ENCODE data around the gene TMX4.
"Not testable (repeated sequence)": the region's sequence is repeated elsewhere in the genome, so short reads cannot be mapped to it uniquely, and the experiment has no call there.

The TMX4 gene, protein sequence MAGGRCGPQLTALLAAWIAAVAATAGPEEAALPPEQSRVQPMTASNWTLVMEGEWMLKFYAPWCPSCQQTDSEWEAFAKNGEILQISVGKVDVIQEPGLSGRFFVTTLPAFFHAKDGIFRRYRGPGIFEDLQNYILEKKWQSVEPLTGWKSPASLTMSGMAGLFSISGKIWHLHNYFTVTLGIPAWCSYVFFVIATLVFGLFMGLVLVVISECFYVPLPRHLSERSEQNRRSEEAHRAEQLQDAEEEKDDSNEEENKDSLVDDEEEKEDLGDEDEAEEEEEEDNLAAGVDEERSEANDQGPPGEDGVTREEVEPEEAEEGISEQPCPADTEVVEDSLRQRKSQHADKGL

DNA sequence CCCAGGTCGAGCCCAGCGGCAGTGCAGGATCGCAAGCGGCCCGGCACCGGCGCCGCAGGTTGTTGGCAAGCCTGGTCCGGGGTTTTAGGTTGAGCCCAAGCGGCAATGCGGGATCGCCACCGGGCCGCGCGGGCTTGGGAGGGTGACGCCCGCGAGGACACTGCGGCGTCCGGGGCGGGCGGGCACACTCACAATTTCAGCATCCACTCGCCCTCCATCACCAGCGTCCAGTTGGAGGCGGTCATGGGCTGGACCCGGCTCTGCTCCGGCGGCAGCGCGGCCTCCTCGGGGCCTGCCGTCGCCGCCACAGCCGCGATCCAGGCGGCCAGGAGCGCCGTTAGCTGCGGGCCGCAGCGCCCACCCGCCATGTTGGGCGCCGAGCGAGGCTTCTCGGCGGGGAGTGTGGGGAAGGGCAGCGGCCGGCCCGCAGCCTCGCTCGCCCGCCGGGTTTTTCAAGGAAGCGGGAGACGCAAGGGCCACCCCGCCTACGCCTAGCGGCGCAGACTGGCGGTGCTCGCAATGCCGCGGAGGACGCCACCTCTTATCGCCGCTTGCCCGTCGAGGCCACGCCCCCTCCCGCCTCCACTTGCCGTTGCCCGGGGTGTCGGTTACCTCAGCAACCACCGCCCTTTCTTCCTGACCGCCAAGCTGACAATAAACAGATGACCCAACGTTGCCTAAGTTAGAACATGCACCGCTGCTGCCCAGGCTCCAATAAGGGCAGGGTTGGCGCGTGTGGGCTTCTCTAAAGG, at the start of gene TMX4:
TSS of gene TMX4 (minus strand) at position 516 of the 752 bp plus-strand sequence. CDS start at position 368, 148 bp downstream.
- peak; percentile 91 for DNase-seq (ENCODE audit: low read depth)

- DNase-seq (ENCODE audit: low read depth), result no peak
Measured at GRCh38 chr20:8067082-8067481, 47.5 kb upstream of the TMX4 start.

- DNase-seq (ENCODE audit: low read depth), result no peak
Measured at GRCh38 chr20:8066662-8067061, 47.1 kb upstream of the TMX4 start.

DNA sequence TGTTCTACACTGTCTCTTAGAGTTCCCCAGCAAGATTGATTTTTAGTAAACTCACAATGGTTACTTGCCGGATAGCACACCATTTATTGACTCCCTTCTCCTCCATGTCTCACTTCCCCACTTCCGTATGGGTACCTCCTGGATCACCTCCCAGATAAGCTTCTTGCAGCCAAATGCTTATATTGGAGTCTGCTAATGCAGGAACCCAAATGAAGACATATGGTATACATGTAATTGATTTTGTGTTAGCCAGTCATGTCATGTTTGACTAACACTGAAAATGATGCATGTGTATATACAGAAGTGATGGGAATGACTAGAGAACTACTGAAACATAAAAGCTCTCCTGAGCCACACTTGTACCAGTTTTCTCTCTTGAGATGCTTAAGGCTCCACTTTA, 46.1 kb upstream of the TMX4 start:
- no peak for DNase-seq (ENCODE audit: low read depth)

DNA sequence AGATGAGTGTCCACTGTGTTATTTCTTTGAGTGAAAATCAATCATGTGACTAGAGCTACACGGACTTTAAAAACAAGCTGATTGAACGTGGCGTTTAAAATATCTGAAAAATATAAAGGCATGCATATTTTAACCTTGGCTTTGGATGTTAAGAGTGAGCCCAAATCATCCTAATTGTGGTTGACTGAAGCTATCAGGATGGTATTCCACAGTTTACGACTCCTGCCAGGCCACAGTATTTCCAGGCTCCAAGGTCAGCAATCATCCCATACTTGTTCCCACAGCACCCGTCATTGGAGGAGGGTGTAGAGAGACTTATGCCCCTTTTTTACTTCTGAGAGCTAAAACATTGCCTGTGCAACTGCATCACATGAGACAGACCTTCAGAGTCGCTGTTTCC, 43.2 kb upstream of the TMX4 start:
- no peak for DNase-seq (ENCODE audit: low read depth)

GRCh38 chr20:8061861-8062518, 42.4 kb upstream of the TMX4 start:
- DNase-seq (ENCODE audit: low read depth), result no peak

DNA sequence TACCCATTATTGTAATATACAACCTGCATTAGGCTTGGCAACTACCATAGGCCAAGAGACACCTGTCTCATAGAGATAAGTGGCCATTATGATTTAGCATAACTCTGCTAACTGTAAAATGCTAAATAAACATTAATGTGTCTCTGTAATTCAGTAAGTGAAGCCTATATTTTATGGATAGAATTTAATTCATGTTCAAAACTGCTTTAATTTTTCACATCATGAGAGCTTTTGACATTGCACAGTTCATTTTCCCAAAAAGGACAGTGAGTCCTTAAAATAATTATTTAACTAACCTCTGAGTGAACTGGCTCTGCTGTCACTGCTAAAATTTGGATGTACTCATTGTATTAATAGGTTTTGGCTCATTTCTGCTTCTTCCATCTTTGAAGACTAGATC, 41.4 kb upstream of the TMX4 start:
- DNase-seq (ENCODE audit: low read depth), result no peak

DNA sequence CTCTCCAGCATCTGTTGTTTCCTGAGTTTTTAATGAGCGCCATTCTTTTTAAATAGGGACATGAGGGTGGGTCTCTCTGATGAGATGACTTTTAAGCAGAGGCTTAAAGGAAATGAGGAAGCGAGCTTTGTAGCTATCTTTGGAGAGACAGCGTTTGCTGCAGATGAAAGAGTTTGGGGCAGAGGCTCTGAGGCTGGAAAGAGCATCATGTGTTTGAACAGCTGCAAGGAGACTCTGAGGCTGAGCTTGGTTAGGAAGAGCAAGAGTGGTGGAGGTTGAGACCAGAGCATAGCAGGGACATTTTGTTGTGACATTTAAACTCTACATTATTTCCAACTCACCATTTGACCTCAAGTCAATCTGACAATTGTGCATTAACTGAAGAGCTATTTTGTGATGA, 38.3 kb upstream of the TMX4 start:
- no peak for DNase-seq (ENCODE audit: low read depth)

GRCh38 chr20:8055096-8055495, 35.5 kb upstream of the TMX4 start:
- no peak for DNase-seq (ENCODE audit: low read depth)

DNA sequence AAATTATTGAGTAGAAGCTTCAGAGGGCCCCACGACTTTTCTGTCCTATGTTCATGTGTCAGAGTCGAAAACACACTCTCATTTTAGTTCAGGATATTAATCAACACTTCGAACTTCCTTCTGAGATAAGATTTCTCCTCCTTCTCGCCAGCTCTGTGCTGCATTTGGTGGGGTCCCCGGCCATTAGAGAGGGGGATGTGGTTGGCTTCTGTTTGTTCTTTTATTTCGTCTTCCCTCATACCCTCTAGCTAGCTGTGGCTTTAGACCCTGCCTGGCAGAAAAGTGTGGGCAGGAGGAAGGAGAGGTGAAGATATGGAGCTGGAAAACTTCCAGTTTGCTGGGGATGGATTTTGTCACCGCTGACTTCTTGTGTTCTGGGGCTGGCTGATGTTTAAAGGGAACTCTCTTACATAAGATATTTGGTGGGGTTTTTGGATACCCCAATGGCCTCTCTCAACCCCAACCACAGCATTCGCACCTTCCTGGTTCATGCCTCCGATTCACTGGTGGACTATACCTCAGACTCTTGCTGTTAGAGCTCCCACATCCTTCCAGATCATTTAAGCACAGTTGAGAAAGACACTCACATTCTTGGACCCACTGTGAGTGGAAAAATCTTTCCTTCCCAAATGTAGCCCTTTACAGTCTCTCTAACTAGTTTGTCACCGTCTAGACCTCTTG, 30.7 kb upstream of the TMX4 start:
- no peak for DNase-seq (ENCODE audit: low read depth)

DNA sequence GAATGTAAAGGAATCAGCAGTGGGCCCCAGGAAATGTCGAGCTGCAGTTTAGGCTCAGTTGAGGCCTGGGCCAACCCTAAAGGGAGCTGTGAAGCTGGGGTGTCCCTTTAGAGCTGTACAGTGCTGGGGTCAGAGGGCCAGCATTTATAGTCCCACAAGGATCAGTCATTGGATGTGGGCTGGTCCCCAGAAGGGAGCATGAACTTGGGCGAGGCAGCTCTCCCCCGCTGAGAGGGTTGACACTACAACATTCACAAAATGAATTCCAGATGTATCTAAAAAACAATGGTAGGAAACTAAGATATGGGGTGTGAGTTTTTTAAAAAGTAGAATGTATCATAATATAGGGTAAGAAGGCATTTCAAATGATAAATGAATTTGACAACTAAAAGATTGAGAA, 29.7 kb upstream of the TMX4 start:
- DNase-seq (ENCODE audit: low read depth), result peak; percentile 8

DNA sequence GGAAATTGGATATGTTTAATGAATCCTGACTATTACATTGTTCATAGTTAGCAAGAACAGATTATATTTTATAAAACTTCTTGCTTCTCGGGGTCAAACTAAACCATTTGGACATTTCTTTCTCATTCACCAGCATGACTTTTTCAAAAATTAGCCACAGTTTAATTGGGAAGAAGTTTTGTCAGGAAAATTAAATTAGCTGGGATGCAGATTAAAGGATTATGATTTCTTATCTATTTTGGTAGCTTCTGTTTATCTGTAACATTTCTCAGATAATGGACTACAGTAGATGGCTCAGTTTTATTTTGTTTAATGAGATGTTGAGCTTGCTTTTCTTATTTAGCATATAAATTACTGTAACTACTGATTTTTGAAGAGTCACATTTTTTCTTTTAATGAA, 26.4 kb upstream of the TMX4 start:
- no peak for DNase-seq (ENCODE audit: low read depth)

DNA sequence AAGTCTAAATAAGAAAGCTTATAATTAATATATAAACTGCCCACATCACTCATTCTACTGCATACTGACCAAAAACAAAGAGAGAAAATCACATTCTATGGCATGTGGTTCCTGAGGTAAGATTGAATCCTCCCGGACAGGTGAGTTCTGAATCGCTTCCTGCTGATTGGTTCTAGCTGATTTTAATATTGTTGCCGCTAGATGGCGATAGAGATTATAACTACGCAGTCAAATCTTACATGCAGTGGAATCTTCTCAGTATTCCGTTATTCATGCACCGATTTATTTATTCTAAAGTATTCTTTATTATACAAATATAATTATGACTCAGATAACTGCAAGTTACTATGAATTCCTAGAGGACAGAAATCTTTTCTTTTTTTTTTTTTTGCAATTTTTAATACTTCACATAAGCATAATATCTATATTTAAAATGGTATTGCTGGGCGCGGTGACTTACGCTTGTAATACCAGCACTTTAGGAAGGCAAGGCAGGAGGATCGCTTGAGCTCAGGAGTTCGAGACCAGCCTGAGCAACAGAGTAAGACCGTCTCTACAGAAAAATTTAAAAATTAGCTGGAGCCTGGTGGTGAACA, 24.2 kb upstream of the TMX4 start:
- no peak for DNase-seq (ENCODE audit: low read depth)

DNA sequence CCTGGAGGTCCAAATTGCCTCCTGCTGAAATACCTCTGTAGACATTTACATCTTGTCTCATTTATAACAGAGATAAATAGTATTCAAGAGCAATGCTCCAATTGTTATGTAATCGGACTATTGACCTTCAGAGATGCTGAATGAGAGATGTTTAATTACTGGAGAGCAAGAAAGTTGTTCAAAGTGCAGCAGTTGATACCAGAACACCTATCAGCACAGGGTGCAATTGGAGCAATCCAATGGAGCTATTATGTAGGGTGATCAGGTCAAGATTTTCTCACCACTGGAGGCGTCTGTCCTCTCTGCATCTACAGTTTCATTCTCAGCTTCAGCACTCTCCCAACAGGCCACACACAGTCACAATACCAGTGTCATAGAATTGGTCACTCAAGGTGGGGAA, 19.5 kb upstream of the TMX4 start:
- no peak for DNase-seq (ENCODE audit: low read depth)

DNA sequence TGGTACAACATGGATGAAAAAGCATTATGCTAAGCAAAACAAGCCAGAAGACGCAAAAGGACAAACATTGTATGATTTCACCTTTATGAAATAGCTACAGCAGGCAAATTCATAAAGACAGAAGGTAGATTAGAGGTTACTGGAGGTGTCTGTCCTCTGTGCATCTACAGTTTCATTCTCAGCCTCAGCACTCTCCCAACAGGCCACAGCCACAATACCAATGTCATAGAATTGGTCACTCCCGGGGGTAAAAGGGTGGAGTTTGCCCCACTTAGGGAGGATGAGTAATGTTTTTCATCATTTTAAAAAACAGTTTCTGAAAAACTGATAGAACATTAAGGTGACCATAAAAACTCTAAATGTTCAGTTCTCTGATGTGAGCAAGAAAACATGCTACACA, 17.2 kb upstream of the TMX4 start:
- DNase-seq (ENCODE audit: low read depth), result no peak

GRCh38 chr20:8033151-8033841, 13.7 kb upstream of the TMX4 start:
- DNase-seq (ENCODE audit: low read depth), result no peak

GRCh38 chr20:8032499-8032898, 12.9 kb upstream of the TMX4 start:
- no peak for DNase-seq (ENCODE audit: low read depth)

DNA sequence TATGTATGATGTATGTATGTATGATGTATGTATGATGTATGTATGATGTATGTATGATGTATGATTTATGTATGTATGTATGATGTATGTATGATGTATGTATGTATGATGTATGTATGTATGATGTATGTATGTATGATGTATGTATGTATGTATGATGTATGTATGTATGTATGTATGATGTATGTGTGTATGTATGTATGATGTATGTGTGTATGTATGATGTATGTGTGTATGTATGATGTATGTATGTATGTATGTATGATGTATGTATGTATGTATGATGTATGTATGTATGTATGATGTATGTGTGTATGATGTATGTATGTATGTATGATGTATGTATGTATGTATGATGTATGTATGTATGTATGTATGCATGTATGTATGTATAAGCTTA, 12.0 kb upstream of the TMX4 start:
- DNase-seq (ENCODE audit: low read depth), result not testable (repeated sequence)

DNA sequence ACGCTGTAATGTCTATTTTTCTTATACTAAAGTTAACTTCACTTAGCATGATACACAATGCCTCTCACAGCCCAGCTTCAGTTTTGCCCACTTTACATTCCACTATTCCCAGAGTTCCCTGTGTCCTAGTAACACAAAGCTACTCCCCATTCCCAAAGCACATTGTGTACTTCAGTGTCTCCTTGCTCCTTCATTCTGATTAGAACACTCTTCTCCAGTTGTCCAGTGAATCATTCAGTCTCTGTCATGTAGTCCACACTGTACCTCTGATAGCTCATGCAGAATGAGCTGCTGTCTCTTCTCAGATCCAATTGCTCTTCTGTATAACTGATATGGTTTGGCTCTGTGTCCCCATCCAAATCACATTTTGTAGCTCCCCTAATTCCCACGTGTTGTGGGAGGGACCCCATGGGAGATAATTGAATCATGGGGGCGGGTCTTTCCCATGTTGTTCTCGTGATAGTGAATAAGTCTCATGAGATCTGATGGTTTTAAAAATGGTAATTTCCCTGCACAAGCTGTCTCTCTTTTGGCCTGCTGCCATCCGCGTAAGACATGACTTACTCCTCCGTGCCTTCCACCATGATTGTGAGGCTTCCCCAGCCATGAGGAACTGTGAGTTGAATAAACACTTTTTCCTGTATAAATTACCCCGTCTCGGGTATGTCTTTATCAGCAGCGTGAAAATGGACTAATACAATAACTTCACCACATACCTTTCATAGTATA, 2.1 kb upstream of the TMX4 start:
- no peak for DNase-seq (ENCODE audit: low read depth)

- no peak for DNase-seq (ENCODE audit: low read depth)
Measured at GRCh38 chr20:8020314-8021079, 936 bp upstream of the TMX4 start.
